ENCODE measurements around the gene TAF6. TPM values are rescaled to one million over a fixed set of nuclear protein-coding genes. Genes with fewer than 3 reads are reported as not detected.

The TAF6 gene
- total RNA-seq, 1 donor from 2014 or later, result 34.9 TPM

DNA sequence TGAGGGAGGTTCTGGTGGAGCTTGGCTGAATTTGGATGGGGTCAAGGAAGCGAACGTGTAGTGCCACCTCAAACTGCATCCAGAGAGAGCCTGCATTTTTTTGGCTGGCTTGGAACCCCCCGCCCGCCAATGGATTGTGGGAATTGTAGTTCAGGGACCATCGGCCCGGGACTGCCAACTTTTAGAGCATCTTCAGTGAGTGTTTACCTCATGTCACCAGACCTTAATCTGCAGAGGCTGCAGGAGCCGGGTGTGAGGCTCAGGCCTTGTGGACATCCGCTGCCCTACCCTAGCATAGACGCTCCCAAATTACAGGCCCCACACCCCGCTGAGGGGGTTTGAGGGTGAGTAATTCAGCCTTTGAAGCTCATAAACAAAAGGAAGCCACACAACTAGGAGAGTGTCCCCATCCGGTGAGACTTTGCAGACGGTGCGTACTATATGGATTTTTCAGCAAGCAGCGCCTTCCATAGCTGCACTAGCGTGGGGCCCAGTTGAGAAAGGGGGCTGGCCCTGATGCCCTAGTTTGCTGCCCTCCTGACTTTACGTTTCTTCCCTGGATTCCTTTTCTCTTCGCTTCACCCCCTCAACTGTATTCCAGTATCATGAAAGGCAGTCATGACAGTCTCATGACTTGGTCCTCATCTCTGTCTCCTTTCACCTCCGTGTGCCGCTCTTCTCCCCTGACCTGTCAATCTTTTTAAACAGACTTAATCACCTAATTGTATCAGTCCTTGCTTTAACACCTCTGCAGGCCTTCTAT lies 993 bp upstream of the TAF6 start:
- Histone ChIP-seq H3K27ac (peak overlapping the region; percentile 97), H3K27me3 (no peaks in the 10 kb centered on the region), H3K4me3 (peak overlapping the region; percentile 84), H3K4me1 (peaks cover 13% of the 10 kb centered on the region), H3K36me3 (peaks cover 5% of the 10 kb centered on the region), H3K9me3 (no peaks in the 10 kb centered on the region)
- no peak for TF ChIP-seq CTCF (IDR thresholded peaks at IDR 0.05)
- ATAC-seq (peak; percentile 50), DNase-seq (no peak)
- intact Hi-C loops (cut with DNase I), result no loop called here

GRCh38 chr7:100118388-100119071 lies 628 bp downstream of the TAF6 start:
- intact Hi-C loops (cut with DNase I), result no loop called here
- H3K4me1 ChIP-seq, result peaks cover 13% of the 10 kb centered on the region
- no peaks in the 10 kb centered on the region for H3K27me3 ChIP-seq
- H3K36me3 ChIP-seq, result peaks cover 13% of the 10 kb centered on the region
- peak overlapping the region; percentile 84 for H3K4me3 ChIP-seq
- ATAC-seq, result no peak
- H3K27ac ChIP-seq, result peak overlapping the region; percentile 97
- no peaks in the 10 kb centered on the region for H3K9me3 ChIP-seq
- DNase-seq, result no peak
- TF ChIP-seq CTCF (IDR thresholded peaks at IDR 0.05), result no peak

- H3K36me3 ChIP-seq, result peaks cover 39% of the 10 kb centered on the region
- no peak overlapping the region for H3K27ac ChIP-seq
- H3K27me3 ChIP-seq, result no peaks in the 10 kb centered on the region
- ATAC-seq (no peak), DNase-seq (no peak)
- no peak for TF ChIP-seq CTCF (IDR thresholded peaks at IDR 0.05)
- no peak overlapping the region for H3K4me3 ChIP-seq
- H3K4me1 ChIP-seq, result peaks cover 7% of the 10 kb centered on the region
- intact Hi-C loops (cut with DNase I), result no loop called here
- no peaks in the 10 kb centered on the region for H3K9me3 ChIP-seq
Observed at GRCh38 chr7:100115026-100115425, 4.1 kb downstream of the TAF6 start.

DNA sequence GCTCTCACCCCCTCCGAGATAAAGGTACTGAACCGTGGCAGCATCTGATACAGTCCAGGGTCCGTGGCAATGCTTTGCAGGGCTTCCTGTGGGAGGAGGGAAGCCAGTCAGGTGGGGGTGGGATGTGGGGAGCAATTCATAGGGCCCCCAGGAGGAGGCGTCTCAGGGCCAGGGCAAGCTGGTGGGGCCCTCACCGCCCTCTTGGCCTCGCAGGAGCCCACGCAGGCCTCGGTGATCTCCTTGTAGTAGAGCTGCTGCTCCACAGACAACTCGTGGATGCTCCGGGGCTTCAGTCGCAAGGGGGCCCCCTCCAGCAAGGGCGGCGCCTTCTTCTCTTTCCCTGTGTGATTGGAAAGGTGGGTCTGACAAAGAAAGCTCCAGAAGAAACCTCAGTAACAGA lies 7.2 kb downstream of the TAF6 start:
- Histone ChIP-seq H3K27me3 (no peaks in the 10 kb centered on the region), H3K36me3 (peaks cover 65% of the 10 kb centered on the region), H3K9me3 (no peaks in the 10 kb centered on the region), H3K27ac (no peak overlapping the region), H3K4me3 (no peak overlapping the region), H3K4me1 (no peaks in the 10 kb centered on the region)
- intact Hi-C loops (cut with DNase I), result no loop called here
- ATAC-seq (no peak), DNase-seq (no peak)
- TF ChIP-seq CTCF (IDR thresholded peaks at IDR 0.05), result no peak

DNA sequence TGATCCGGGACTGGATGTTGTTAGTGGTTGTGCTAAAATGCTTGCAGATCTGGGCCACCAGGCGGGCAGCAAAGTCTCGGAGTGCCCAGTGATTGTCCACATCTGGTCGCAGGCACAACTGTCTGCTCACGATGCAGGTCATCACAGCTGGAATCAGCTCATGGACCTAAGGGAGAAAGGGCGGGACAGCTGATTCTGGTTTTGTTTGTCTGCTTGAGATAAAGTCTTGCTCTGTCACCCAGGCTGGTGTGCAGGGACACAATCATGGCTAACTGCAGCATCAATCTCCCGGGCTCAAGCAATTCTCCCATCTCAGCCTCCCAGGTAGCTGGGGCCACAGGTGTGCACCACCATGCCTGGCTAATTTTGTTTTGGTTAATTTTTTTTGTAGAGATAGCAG lies 8.0 kb downstream of the TAF6 start:
- Histone ChIP-seq H3K4me1 (no peaks in the 10 kb centered on the region), H3K27ac (no peak overlapping the region), H3K4me3 (no peak overlapping the region), H3K36me3 (peaks cover 71% of the 10 kb centered on the region), H3K9me3 (no peaks in the 10 kb centered on the region), H3K27me3 (no peaks in the 10 kb centered on the region)
- no peak for TF ChIP-seq CTCF (IDR thresholded peaks at IDR 0.05)
- ATAC-seq, result no peak
- intact Hi-C loops (cut with DNase I), result no loop called here
- DNase-seq, result no peak
